NCI-H2171 (cell line): Measurements from ENCODE around the gene HTN3.
"Not testable (repeated sequence)": the region's sequence is repeated elsewhere in the genome, so short reads cannot be mapped to it uniquely, and the experiment has no call there.

Experiments used
- DNase-seq: peaks from one replicate; lab custom pipeline; 2025; lab: John Stamatoyannopoulos, UW

The HTN3 gene

GRCh38 chr4:70028159-70028558, at the start of gene HTN3:
Gene HTN3, plus strand, starts transcription at chr4:70028459. Its CDS starts 2,282 bp downstream, at chr4:70030741.
- not testable (repeated sequence) for DNase-seq

GRCh38 chr4:69984030-69984443, 44.2 kb upstream of the HTN3 start:
- DNase-seq: no peak

GRCh38 chr4:69986663-69987062, 41.6 kb upstream of the HTN3 start:
- DNase-seq: no peak

GRCh38 chr4:69991016-69991415, 37.2 kb upstream of the HTN3 start:
- DNase-seq: no peak

GRCh38 chr4:69994782-69995181, 33.5 kb upstream of the HTN3 start:
- DNase-seq: no peak

GRCh38 chr4:69995526-69996016, 32.7 kb upstream of the HTN3 start, which contains the start of gene STATH:
Gene STATH, plus strand, starts transcription at chr4:69995966. Its CDS starts 2,472 bp downstream, at chr4:69998438.
- DNase-seq: no peak

- no peak for DNase-seq
Observed at GRCh38 chr4:69999420-69999819, 28.8 kb upstream of the HTN3 start.

GRCh38 chr4:70000711-70001110, 27.5 kb upstream of the HTN3 start:
- DNase-seq: no peak

GRCh38 chr4:70002507-70002906, 25.8 kb upstream of the HTN3 start:
- DNase-seq: no peak

GRCh38 chr4:70008771-70009170, 19.5 kb upstream of the HTN3 start:
- DNase-seq: no peak

GRCh38 chr4:70019006-70019405, 9.3 kb upstream of the HTN3 start:
- not testable (repeated sequence) for DNase-seq

- no peak for DNase-seq
Observed at GRCh38 chr4:70023218-70023617, 5.0 kb upstream of the HTN3 start.

- DNase-seq: no peak
Observed at GRCh38 chr4:70027011-70027410, 1.2 kb upstream of the HTN3 start.

GRCh38 chr4:70037559-70037958, 9.3 kb downstream of the HTN3 start:
- not testable (repeated sequence) for DNase-seq

GRCh38 chr4:70039928-70040327, 11.7 kb downstream of the HTN3 start:
- DNase-seq: not testable (repeated sequence)

- no peak for DNase-seq
Observed at GRCh38 chr4:70041652-70042286, 13.5 kb downstream of the HTN3 start.

GRCh38 chr4:70050138-70050537, 21.9 kb downstream of the HTN3 start, which contains the start of gene HTN1:
Gene HTN1, plus strand, starts transcription at chr4:70050438. Its CDS starts 2,639 bp downstream, at chr4:70053077.
- DNase-seq: not testable (repeated sequence)

- not testable (repeated sequence) for DNase-seq
Observed at GRCh38 chr4:70056534-70056933, 28.3 kb downstream of the HTN3 start.

GRCh38 chr4:70057651-70058050, 29.4 kb downstream of the HTN3 start:
- no peak for DNase-seq

GRCh38 chr4:70059149-70059548, 30.9 kb downstream of the HTN3 start:
- no peak for DNase-seq

GRCh38 chr4:70062000-70062399, 33.7 kb downstream of the HTN3 start:
- DNase-seq: no peak

- DNase-seq: no peak
Observed at GRCh38 chr4:70080205-70080604, 51.9 kb downstream of the HTN3 start.
